ENCODE results near the gene SLC12A1.

SLC12A1 gene

DNA sequence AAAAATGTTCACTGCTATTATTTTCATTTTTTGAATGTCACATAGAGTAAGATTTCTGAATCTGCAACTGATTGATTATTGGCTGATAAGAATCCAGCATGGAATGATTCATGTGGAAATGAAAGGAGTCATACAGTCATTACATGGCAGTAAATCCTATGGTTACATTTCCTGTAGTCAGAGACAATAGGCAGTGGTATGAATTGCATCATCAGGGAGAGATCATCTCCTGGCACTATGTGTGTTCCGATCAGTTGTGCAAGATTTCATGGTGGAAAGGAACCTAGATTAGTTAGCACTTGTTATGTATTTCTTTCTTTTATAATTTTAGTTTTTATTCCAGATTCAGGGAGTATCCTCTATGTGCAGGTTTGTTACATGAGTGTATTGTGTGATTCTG, 38.8 kb downstream of the SLC12A1 start:
- DNase-seq, result no peak

DNA sequence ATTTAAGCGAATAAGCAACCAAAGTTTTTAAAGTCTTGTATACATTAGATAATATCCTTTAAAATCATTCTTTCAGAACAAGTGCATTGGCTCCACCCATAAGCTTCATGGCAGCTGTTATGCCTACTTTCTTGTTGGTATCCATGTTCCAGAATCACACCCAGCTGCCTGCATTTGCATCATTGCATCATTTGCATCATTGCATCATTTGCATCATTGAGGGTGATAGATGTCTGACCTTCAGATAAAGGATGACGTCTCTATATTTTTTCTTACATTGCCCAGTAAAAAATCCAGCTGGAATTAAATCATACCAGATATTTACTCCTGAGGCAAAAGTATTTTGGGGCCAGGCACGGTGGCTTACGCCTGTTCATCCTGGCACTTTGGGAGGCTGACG, 42.3 kb downstream of the SLC12A1 start:
- DNase-seq, result no peak

DNA sequence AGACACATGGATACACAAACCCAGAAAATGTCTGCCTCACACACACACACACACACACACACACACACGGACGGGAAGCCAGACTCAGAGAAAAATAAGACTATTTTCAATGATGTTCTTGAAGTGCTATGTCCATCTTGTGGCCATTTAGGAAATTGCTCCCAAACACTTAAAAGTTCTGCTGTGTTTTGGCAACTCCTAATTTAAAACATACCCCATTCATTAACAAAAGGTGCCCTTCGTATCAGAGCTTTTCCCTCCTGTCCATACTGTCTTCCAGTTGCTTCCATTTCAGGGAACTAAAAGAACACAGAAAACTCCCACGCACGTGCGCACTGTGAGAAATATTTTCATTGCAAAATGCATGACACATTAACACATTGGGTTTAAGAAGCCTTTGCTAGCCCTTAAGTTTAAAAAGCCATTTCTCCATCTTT, 44.6 kb downstream of the SLC12A1 start:
- peak; percentile 43 to 80 for DNase-seq

DNA sequence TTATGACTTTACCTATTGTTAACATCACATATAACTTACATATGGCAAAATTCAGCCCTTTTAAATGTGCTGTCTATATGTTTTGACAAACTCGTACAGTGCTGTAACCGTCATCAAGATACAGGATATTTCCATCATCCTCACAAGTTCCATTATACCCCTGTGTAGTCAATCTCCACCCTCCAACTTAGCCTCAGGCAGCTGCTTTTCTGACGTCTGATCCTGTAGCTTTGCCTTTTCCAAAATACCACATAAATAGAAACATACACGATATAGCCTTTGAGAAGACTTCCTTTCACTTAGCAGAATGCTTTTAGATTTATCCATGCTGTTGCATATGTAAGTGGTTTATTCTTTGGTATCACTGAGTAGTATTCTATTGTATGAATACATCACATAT, 47.1 kb downstream of the SLC12A1 start:
- DNase-seq, result no peak

DNA sequence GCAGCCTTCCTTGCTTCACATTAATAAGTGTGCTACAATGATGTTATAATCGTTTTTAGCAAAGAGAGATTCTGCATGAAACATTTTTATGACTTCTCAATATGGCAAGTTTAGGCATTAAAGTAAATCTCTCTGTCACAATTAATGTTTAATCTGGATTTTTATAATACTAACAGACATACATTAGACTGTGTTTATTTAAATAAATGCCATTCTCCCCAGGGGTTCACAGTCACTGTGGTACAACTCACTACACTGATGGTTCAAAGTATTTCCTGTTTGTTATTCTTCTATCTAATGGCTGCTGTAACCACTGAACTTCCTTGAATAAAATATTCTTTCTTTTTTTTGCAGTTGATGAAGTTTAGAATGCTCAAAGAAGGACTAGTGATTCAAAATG, 59.0 kb downstream of the SLC12A1 start:
- DNase-seq, result no peak

DNA sequence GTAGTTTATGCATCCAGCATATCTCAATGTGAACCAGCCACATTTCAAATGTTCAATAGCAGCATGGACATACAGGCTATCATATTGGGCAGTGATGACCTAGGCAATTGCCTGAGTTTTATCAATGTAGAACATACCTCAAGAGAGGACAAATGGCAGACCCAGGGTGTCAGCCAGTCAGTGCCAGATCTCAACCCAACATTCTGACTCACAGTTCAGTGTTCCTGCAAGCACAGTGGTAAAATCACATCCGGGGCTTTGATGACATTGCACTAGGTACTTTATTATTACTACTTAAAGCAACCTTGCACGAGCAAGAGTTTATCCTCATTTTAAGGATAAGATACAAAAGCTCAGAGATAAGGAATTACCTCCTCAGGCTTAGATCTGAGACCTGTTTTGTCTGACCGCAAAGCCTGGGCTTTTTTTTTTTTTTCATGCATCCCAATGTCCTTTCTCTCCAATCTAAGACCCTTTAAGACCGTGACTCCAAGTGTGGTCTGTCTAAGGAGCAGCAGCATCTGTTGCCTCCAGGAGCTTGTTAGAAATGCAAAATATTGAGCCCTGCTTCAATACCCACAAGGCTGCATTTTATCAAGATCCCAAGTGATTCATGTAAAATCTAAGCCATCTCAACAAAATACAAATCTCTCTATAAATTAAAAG, 60.1 kb downstream of the SLC12A1 start:
- DNase-seq, result no peak

DNA sequence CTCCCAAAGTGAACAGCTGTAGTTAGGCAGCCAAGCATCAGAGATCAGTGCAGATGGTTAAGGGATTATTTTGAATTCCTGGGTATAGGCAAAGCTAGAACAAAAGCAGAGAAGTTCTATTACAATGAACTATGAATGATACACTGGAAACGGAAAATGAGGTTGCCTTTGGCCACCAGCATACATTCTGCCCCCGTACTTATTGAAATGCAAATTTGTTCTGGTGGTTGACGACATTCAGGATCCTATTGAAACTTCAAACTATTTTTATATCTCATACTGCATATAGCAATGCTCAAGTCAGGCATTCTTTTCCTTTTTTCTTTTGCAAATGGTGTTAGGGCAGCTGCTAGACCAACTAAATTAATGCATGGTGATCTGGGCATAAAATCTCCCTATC, 61.7 kb downstream of the SLC12A1 start:
- DNase-seq, result no peak

DNA sequence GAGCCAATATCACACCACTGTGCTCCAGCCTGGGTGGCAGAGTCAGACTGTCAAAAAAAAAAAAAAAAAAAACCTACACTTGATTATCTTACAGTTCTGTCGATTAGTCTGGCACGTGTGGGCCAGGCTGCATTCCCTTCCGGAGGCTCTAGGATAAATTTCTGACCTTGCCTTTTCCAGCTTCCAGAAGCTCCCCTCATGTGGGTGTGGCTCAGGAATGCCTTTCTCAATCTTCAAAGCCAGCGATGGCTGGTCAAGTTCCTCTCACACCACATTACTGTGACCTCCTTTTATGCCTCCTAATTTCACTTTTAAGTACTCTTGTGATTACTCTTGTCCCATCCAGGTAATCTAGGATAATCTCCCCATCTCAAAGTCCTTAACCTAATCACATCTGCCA, 66.9 kb downstream of the SLC12A1 start:
- no peak for DNase-seq

DNA sequence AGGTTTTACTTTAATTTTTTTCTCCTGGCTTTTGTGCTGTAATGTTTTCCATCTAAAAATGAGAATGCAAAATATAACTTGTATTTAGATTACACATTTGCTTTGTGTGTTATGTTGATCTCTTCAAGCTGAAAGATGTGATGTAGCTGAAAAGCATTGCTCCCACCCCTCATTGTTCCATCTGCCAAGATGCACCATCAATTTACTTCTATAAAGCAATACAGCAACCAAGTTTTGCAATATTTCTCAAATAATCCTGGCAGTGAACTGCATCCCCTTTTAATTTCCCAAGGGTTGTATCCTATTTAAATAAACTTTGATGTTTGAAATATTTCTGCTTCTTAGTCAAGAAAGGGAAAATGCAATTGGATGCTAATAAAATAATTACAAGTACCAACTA, 72.6 kb downstream of the SLC12A1 start:
- no peak for DNase-seq

DNA sequence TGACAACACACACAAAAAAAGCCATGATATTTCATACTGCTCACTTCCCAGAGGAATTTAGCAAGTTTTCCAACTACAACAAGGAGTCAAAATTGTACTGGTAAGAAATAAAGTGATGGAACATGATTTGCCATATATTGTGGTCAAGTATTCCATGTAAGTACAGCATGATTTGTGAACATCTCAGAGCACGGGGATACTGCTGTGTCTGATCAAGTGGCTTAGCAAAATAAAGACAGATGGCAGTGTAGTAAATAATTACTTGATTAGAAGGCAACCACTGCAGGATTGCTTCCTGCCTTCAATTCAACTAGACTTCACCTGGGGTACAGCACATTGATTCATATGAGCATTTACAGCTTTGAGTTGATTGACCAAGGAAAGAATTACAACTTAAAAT, 73.5 kb downstream of the SLC12A1 start:
- peak in 1 of 2 experiments; percentile 9 for DNase-seq

DNA sequence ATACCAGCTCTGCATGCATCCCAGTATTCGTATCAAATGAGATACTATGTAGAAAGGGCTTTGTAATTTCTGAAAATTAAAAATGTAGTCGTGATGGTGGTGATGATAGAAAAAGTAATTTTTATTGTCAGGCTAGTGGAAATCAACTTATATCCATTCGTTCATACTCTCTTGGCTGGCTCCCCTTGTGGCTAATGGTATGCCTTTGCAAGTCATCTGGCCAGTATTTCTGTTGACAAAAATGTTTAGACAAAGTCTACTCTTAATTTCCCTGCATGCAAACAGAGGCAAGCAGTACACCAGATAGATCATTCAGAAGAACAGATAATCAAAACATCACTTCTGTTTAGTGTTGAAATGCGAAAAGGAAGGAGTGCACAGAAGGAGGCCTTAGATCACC, 75.6 kb downstream of the SLC12A1 start:
- DNase-seq, result no peak

DNA sequence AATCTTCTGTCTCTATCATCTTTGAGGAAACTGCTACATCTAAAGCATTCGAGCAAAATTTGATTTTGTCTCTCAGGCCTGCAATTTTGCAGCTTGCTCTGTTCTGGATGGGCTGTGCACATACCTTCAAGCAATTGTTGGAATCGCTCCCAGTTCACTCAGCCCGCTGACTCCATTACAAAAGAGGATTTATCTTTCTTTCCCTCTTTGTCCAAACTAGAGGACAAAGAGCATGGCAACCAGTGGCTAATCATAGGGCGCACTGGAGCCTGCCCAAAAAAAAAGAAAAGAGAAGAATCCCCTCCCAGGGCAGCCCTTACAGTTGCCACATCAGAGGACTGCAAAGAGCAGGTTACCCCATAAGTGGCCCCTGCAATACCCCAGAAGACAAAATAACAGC, 76.1 kb downstream of the SLC12A1 start:
- peak in 1 of 2 experiments; percentile 20 for DNase-seq

DNA sequence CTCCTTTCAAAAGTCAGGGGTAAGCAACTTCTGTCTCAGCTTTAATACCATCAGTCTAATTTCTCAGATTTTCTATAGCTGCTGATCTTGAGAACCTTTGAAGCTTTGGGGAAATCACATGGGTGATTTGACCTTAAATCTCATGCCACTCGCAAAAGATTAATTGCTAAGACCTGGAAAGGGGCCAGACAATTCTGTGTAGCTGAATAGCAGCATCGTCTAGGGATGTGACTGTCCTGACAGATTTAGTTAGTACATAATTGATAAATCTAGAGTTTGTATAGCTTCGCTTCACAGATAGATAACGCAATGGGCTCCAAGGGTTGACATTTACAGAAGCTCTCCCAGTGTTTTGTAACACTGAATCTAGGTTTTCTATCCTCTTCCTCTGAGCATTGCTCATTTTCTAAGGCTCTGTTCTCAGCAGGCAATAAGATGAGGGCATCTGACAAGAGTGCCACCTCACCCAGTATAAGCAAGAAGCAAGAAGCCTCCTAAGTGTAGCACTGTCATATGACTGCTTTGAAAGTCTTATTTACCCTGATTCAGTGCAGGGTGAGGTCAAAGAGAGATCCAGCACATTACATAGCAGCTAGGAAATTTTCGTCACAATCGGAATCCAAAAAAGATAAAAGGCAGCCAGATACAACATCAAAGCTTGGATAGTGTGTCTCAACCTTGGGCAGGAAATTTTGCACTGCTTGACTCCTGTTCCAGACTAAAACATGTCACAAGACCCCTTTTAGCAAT, 77.5 kb downstream of the SLC12A1 start:
- DNase-seq, result peak in 1 of 2 experiments; percentile 42

DNA sequence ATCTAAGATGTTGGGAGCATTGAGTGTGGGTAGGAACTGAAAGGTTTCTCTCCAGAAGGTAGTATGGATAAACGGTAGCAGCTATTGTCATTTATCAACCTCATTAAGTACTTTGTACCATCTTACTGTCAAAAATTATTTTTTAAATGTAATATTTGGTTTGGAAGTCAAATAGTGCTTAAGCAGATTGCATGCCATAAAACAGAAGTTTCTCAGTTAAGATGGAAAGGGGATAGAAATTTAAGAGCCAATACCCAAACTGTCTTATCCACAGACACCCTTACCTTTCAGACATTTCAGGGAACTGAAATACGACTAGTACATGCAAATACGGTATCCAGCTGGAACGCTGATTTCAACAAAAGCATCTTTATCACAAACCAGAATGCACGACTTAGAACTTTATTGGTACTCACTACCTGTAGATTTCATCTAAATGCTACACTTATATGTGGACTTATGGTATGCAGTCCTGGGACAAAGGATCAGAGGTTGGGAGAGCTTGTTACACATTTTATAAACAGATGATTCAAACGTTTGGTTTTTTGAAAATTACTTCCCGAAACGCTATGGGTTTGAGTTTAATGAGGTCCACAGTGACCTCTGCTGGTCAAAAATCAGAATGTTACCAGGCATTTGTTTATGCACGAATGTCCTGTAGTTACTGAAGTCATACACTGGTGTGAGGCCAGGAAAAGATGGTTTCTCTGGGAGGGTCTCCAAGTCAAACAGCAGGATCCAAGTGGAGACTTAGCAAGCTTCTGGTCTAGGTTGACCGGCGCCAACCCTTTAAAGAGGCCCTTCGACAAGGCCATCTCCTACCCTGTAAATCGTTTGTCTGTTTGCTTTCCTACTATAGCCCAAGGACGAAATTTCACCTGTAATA, 79.5 kb downstream of the SLC12A1 start:
- peak; percentile 91 to 94 for DNase-seq

DNA sequence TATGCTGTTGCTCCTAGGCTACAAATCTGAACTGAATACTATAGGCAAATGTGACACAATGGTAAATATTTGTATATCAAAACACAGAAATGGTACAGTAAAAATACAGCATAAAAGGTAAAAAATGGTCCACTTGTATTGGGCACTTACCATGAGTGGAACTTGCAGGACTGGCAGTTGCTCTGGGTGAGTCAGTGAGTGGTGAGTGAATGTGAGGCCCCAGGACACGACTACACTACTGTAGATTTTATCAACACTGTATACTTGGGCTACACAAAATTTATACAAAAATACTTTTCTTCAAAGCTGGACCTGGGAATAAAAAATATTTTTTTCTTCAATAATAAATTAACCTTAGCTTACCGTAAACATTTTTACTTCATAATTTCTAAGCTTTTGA, 83.5 kb downstream of the SLC12A1 start:
- DNase-seq, result no peak

DNA sequence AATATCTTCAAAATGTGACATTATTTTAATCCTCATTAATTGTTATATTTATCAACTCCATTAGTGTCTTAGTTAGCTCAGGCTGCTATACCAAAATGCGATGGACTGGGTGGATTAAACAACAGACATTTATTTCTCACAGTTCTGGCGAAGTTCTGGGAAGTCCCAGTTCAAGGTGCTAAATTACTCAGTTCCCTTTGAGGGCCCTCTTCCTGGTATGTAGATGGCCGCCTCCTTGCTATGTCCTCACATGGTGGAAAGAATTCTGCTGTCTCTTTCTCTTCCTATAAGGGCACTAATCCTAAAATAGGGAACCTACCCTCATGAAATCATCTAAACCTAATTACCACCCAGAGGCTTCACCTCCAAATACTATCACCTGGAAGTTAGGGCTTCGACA, 86.4 kb downstream of the SLC12A1 start:
- no peak for DNase-seq

DNA sequence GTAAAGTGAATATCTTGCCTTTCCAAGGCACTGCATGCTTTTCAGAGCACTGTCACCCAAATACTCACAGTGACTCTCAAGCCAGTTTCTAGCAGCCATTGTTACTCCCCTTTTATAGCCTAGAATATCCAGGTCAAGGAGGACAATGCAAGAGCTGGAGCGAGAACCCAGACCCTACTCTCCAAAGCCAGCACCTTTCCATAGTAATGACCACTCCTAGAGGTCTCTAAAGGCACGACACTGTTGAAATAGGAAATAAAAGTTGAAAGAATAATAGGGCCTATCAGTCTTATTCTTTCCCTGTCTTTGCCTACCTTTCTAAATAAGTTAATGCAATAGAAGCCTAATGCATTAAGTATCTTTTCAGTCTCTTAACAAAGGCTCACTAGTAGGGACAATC, 91.6 kb downstream of the SLC12A1 start:
- DNase-seq, result no peak

DNA sequence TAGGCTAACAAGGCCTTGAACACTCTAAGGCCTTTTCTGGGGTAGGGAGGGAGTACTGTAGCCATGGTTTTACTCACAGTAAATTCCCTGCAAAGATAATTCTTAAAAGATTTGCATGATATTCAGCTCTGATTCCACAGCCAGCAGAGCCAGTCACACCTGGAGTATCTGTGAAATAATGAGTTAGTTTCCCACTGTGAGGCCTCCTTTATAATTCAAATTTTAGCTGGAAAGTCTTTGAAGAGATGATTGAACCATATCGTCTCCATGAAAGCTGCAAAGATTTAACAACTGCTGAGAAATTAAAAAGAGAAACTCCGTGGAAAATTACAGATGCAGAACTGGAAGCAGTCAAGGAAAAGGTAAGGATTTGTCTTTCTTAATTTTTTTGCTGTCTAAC, 92.8 kb downstream of the SLC12A1 start:
- DNase-seq, result no peak

DNA sequence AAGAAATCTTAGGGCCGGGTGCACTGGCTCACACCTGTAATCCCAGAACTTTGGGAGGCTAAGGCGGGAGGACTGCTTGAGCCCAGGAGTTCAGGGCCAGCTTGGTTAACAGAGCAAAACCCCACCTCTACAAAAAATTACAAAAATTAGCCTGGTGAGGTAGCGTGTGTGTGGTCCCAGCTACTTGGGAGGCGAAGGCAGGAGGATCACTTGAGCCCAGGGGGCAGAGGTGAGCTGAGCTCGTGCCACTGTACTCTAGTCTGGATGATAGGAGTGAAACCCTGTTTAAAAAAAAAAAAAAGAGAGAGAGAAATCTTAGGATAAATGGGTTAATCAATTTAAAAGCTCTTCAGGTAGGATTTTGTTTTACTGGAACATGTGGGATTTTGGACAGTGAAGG, 93.9 kb downstream of the SLC12A1 start:
- DNase-seq, result no peak

DNA sequence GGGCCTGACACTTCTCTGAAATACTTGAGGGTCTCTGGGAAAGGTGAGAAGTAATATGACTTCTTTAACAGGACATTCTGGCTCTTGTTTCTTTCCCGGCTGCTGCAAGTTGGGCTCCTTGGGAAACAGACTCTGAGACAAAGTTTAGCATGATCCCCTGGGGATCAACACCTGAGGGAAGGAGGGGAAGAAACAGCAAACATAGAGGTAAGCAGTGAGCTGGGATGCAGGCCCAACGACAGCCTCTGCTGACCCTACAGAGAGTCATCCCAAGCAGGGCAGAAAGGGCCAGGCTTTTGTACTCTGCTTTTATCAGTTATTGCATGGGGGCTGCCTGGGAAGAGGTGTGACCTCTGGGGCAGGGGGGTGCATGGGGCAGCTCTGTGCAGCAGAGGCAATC, 98.3 kb downstream of the SLC12A1 start:
- no peak for DNase-seq

DNA sequence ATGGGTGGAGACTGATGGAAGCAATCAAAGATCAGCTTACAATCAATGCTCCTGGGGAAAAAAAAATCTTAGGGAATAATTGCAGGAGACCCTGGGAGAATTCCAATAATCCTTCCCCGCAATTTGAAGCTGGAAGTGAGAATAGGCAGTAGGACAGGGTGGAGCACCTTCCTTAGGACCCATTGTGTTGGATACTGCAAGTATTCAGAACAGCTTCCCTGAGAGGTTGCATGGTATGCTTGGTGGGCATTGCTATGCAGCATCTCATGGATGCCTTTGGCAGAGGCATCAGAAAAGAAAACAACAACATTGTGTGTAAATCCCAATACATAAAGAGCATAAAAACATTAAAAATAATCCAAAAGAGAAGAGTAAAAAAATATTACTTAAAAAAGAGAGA, 100.5 kb downstream of the SLC12A1 start:
- no peak for DNase-seq

DNA sequence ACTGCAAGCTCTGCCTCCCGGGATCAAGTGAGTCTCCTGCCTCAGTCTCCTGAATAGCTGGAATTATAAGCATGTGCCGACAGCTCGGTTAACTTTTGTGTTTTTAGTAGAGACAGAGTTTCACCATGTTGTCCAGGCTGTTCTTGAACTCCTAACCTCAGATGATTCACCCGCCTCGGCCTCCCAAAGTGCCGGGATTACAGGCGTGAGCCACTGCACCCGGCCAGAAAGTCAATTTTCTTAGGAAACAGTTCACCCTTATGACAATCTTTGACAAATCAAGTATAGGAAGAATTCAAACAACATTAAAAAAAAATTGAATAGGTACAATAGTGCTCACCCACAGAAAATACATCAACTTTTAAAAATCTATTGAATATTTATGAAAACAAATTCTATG, 101.5 kb downstream of the SLC12A1 start:
- DNase-seq, result no peak

DNA sequence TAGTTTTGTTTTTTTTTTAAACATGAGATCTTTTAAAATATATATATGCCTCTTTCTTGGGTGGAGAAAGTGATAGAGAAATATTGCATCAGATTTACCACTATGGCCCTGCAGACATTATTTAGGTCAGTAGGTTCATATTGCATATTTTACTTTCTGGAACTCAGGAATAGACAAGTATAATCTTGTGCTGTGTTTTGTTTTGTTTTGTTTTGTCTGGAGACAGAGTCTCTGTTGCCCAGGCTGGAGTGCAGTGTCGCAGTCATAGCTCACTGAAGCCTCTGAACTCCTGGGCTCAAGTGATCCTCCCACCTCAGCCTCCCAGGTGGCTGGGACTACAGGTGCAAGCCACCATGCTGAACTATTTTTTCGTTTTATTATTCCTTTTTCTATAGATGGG, 103.6 kb downstream of the SLC12A1 start:
- DNase-seq, result no peak

DNA sequence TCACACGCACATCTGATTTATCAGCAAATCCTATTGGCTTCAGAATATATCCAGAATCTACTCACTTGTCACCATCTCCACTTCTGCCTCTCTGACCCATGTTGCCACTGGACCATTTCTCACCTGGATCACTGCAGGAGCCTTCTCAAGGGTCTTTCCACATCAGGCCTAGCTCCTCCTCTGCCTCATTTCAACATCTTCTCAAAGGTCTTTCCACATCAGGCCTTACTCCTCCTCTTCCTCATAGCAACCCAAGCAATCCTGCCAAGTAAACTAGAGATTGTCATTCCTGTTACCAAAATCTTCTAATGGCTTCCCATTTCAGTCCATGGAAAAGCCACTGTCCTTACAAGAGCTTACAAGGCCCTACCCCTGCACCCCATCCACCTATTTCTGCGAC, 107.1 kb downstream of the SLC12A1 start:
- no peak for DNase-seq

Data from NCI-H446 (cell line).